COLO668 (cell line): ENCODE measurements around the gene GRAMD2B.
"Not testable (repeated sequence)": the region's sequence is repeated elsewhere in the genome, so short reads cannot be mapped to it uniquely, and the experiment has no call there.

Experiments
- DNase-seq: peaks from one replicate; lab custom pipeline; 2025; ENCODE audit not compliant: unreplicated experiment; lab: John Stamatoyannopoulos, UW

The GRAMD2B gene, protein sequence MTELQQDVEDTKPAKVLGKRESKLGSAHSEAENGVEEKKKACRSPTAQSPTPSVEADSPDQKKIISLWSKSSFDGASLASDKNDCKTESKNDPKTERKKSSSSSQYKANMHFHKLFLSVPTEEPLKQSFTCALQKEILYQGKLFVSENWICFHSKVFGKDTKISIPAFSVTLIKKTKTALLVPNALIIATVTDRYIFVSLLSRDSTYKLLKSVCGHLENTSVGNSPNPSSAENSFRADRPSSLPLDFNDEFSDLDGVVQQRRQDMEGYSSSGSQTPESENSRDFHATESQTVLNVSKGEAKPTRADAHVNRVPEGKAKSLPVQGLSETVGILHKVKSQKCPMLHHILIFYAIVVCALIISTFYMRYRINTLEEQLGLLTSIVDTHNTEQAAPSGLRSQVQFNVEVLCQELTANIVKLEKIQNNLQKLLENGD

DNA sequence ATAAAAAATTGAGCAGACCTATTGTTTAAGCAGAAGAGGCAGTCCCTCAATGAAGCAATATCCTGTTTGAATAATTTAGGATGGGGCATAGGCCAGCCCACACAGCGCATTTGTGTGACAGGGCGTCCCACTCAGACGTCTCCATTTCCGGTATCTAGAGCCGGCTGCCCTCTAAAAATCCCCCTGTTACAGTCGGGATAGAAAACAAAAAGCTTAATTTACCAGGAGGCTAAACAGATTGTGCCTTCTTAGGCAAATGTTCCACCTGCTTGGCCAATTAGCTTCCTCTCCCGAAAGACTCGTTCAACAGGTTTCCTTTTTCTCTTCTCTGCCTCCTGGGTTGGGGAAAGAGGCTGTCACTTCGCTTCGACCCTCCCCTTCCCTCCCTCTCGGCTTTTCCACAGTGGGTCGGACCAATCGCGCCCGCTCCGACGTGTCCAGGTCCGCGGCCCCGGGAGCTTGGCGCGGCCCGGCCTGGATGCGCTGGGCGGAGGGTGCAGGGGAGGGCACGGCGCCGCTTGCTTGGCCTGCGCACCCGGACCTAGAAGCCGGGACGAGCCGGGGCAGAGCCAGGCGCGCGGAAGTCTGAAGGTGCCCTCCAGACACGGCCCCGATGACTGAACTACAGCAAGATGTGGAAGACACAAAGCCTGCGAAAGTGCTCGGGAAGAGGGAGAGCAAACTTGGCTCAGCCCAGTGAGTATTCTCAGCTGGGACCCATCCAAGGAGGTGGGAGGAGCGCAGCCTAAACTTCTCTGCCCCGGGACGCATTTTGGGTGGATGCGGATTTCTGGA, at the start of gene GRAMD2B:
Gene GRAMD2B, plus strand, starts transcription at position 416 of the 795 bp plus-strand sequence. Its CDS starts 198 bp downstream, at position 614.
- peak; percentile 76 for DNase-seq

GRCh38 chr5:126374109-126374416, 49.1 kb upstream of the GRAMD2B start:
- no peak for DNase-seq

GRCh38 chr5:126376443-126376842, 46.8 kb upstream of the GRAMD2B start:
- DNase-seq, result no peak

GRCh38 chr5:126377424-126377823, 45.8 kb upstream of the GRAMD2B start:
- DNase-seq, result no peak

- DNase-seq, result not testable (repeated sequence)
These were observed 42.9 kb upstream of the GRAMD2B start for GRCh38 chr5:126380316-126380715.

- no peak for DNase-seq
These were observed 40.0 kb upstream of the GRAMD2B start for GRCh38 chr5:126383246-126383645.

- no peak for DNase-seq
These were observed 39.4 kb upstream of the GRAMD2B start for GRCh38 chr5:126383776-126384175.

DNA sequence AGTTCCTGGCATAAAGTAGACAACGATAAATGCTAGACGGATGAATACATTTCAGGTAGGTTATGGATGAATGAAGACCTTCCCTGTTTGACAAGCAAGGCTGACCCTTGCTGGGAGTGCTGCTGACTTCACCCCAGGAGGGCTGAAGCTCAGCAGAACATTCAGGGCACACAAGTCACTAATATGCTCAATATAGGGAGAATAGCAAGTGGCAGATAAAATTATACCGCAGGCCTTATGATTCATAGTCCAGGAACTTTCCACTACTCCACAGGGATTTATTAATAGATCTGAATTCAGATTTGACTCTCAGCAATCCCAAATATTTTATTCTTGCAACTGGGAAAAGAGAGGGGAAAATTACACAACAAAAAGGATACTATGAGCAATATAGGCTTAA, 38.2 kb upstream of the GRAMD2B start:
- no peak for DNase-seq

- no peak for DNase-seq
These were observed 37.4 kb upstream of the GRAMD2B start for GRCh38 chr5:126385524-126386502.

DNA sequence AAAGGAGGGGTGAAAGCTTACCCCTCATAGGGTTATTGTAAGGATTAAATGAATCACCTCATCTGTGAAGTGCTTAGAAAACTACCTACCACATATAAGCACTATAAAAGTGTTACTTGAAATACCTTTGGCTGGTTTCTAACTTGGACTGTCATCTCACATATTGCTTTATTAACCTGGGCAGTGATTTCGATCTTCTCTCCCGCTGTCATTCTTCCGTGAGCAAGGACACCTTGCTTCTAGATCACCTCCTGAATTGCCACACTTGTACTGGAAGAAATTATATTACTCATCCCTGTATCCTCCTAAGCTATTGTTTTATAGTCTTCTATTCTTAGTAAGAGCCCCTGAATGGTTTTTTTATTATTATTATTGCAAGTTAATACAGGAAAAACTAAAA, 34.0 kb upstream of the GRAMD2B start:
- DNase-seq, result no peak

GRCh38 chr5:126390051-126390450, 33.2 kb upstream of the GRAMD2B start:
- no peak for DNase-seq

- DNase-seq, result no peak
These were observed 31.8 kb upstream of the GRAMD2B start for GRCh38 chr5:126391386-126391785.

GRCh38 chr5:126394211-126394788, 28.9 kb upstream of the GRAMD2B start:
- no peak for DNase-seq

DNA sequence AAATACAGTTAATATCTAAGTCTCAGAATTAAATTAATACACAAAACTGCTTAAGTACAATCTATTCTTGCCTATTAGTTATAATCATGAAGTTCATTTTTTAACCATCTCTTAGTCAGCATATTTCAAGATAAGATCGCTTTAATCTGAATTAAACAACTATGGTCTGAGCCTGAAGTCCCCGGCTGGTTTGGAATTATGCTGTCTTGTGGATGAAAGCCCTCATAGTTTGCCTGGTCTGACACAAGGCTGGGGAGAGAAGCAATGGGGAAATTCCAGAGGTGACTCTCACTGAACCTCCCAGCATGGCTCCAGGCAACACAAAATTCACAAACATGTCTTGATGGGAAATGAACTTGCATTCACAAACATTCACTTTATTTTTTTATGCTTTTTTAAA, 28.0 kb upstream of the GRAMD2B start:
- DNase-seq, result no peak

GRCh38 chr5:126395605-126396004, 27.6 kb upstream of the GRAMD2B start:
- no peak for DNase-seq

DNA sequence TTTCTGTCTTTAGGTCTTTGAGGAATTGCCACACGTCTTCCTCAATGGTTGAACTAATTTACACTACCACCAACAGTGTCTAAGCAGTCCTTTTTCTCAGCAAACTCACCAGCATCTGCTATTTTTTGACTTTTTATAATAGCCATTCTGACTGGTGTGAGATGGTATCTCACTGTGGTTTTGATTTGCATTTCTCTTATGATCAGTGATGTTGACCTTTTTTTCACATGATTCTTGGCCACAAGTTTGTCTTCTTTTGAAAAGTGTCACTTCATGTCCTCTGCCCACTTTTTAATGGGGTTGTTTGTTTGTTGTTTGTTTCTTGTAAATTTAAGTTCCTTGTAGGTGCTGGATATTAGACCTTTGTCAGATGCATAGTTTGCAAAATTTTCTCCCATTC, 26.5 kb upstream of the GRAMD2B start:
- DNase-seq, result not testable (repeated sequence)

- no peak for DNase-seq
These were observed 24.4 kb upstream of the GRAMD2B start for GRCh38 chr5:126398791-126399190.

- no peak for DNase-seq
These were observed 22.5 kb upstream of the GRAMD2B start for GRCh38 chr5:126400621-126401251.

DNA sequence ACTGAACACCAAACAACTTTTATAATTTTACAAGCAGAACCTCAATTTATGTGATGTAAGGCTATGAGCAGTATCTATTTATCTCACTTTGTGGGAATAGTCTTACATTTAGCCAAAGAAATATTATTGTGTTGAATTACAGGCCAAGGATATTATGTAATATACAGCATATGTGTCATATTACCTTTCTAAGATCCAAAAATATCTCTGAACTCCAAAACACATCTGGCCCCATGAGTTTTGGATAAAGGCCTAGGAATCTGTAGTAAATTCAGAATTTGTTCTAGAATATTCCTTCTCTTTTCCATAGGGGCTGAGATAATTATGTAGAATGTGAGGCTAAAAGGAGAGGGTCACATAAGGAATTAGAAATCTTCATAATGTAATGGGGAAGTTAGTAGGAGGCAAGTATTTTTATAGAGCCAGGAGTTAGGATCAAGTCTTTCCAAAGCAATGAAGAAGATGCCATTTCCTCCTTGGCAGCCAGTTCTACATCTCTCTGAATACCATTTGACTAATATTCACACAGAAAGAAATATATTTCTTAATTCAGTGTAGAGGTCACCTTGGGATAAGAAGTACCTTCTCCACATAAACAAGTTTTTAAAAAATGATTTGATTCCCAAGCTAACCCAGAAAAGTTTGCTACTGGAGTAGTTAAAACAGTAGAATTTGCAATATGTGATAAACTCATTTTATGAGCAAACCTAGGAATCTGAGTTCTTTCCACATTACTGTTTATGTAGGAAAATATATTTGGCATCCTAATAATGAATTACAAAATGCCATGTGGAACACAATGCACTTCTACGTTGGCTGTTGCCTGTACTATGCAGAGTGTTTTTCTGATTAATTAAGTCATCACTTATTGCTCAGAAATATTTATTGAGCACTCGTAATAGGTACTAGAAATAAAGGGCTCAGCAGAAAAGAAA, 20.3 kb upstream of the GRAMD2B start:
- DNase-seq, result no peak
